ENCODE results near the gene PITPNM1. TPM values are rescaled to one million over a fixed set of nuclear protein-coding genes. Genes with fewer than 3 reads are reported as not detected.

The PITPNM1 gene
- total RNA-seq, 1 experiment from 2014 or later, result 79.8 TPM

- Histone ChIP-seq H3K36me3 (ENCODE audit: low read depth, low read length) (no peaks in the 10 kb centered on the region; the same call in 1 of the 2 replicates), H4K20me1 (ENCODE audit: low read length) (no peaks in the 10 kb centered on the region), H3K9me2 (replicated peaks; ENCODE audit: low read length) (no peaks in the 10 kb centered on the region), H3K9ac (ENCODE audit: low read length) (no peak overlapping the region), H3K79me2 (ENCODE audit: low read length) (no peaks in the 10 kb centered on the region), H3F3A (ENCODE audit: low read length, unreplicated experiment) (no peaks in the 10 kb centered on the region), H3K27ac (ENCODE audit: low read length) (no peak overlapping the region), H3K9me3 (ENCODE audit: low read length) (no peaks in the 10 kb centered on the region), H3K27me3 (ENCODE audit: low read length) (no peaks in the 10 kb centered on the region), H3K4me2 (ENCODE audit: low read length) (no peak overlapping the region), H2AFZ (ENCODE audit: low read length) (no peak overlapping the region), H3K4me1 (ENCODE audit: insufficient read depth, low read length) (no peaks in the 10 kb centered on the region), H3K4me3 (ENCODE audit: low read length) (no peak overlapping the region)
- TF ChIP-seq EZH2 (IDR thresholded peaks at IDR 0.05; ENCODE audit: low read length, unreplicated experiment) (no peak), EZH2phosphoT487 (IDR thresholded peaks at IDR 0.05; ENCODE audit: borderline replicate concordance, low read length) (no peak)
- TF ChIP-seq, protein P1, sequence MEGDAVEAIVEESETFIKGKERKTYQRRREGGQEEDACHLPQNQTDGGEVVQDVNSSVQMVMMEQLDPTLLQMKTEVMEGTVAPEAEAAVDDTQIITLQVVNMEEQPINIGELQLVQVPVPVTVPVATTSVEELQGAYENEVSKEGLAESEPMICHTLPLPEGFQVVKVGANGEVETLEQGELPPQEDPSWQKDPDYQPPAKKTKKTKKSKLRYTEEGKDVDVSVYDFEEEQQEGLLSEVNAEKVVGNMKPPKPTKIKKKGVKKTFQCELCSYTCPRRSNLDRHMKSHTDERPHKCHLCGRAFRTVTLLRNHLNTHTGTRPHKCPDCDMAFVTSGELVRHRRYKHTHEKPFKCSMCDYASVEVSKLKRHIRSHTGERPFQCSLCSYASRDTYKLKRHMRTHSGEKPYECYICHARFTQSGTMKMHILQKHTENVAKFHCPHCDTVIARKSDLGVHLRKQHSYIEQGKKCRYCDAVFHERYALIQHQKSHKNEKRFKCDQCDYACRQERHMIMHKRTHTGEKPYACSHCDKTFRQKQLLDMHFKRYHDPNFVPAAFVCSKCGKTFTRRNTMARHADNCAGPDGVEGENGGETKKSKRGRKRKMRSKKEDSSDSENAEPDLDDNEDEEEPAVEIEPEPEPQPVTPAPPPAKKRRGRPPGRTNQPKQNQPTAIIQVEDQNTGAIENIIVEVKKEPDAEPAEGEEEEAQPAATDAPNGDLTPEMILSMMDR (conservative IDR thresholded peaks at IDR 0.05; ENCODE audit: low read depth, low read length), result no peak
- ATAC-seq (no peak; the same call in 1 of the 2 replicates), DNase-seq (no peak)
- BruUV-seq (replicated peaks), result no TSS peak
- ChIA-PET POLR2A (ENCODE audit: unreplicated experiment) (no interaction called here), CTCF (no interaction called here)
- intact Hi-C loops (cut with micrococcal nuclease), result no loop called here
Measured at GRCh38 chr11:67491276-67492068, 13.7 kb downstream of the PITPNM1 start.

DNA sequence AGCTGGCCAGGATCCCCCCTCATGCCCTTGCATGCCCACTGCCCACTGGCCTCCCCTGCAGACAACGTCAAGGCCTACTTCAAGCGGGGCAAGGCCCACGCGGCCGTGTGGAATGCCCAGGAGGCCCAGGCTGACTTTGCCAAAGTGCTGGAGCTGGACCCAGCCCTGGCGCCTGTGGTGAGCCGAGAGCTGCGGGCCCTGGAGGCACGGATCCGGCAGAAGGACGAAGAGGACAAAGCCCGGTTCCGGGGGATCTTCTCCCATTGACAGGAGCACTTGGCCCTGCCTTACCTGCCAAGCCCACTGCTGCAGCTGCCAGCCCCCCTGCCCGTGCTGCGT is 14.5 kb downstream of the PITPNM1 start:
- H3K4me2 ChIP-seq (ENCODE audit: low read length), result no peak overlapping the region
- no peak overlapping the region for H3K4me3 ChIP-seq (ENCODE audit: low read length)
- no peaks in the 10 kb centered on the region for H3F3A ChIP-seq (ENCODE audit: low read length, unreplicated experiment)
- BruUV-seq (replicated peaks), result no TSS peak
- H3K4me1 ChIP-seq (ENCODE audit: insufficient read depth, low read length), result no peaks in the 10 kb centered on the region
- TF ChIP-seq, protein P1 (conservative IDR thresholded peaks at IDR 0.05; ENCODE audit: low read depth, low read length), result no peak
- TF ChIP-seq EZH2 (IDR thresholded peaks at IDR 0.05; ENCODE audit: low read length, unreplicated experiment) (no peak), EZH2phosphoT487 (IDR thresholded peaks at IDR 0.05; ENCODE audit: borderline replicate concordance, low read length) (no peak)
- no peak overlapping the region for H2AFZ ChIP-seq (ENCODE audit: low read length)
- POLR2A ChIA-PET (ENCODE audit: unreplicated experiment), result no interaction called here
- 0 out of 2 replicates have a peak, but pooled peaks have one; percentile 7 for ATAC-seq
- intact Hi-C loops (cut with micrococcal nuclease), result no loop called here
- no peaks in the 10 kb centered on the region for H3K9me3 ChIP-seq (ENCODE audit: low read length)
- no peaks in the 10 kb centered on the region for H3K79me2 ChIP-seq (ENCODE audit: low read length)
- no peaks in the 10 kb centered on the region; the same call in 1 of the 2 replicates for H3K36me3 ChIP-seq (ENCODE audit: low read depth, low read length)
- H3K9me2 ChIP-seq (replicated peaks; ENCODE audit: low read length), result no peaks in the 10 kb centered on the region
- no peak overlapping the region for H3K27ac ChIP-seq (ENCODE audit: low read length)
- H4K20me1 ChIP-seq (ENCODE audit: low read length), result no peaks in the 10 kb centered on the region
- DNase-seq, result no peak
- CTCF ChIA-PET, result no interaction called here
- no peaks in the 10 kb centered on the region for H3K27me3 ChIP-seq (ENCODE audit: low read length)
- no peak overlapping the region for H3K9ac ChIP-seq (ENCODE audit: low read length)
